Measurements from ENCODE around the gene ACLY.

- TF ChIP-seq YY1 (IDR thresholded peaks at IDR 0.05; ENCODE audit: low read depth, low read length) (no peak), SMC3 (IDR thresholded peaks at IDR 0.05; ENCODE audit: borderline replicate concordance, low read length) (no peak), POLR2A (IDR thresholded peaks at IDR 0.05; ENCODE audit: low read depth, low read length) (no peak), RAD21 (IDR thresholded peaks at IDR 0.05; ENCODE audit: insufficient read depth, low read depth, low read length) (no peak), IRF5 (IDR thresholded peaks at IDR 0.05; ENCODE audit: borderline replicate concordance) (no peak), CHD1 (IDR thresholded peaks at IDR 0.05; ENCODE audit: low read depth, low read length) (no peak), CTCF (IDR thresholded peaks at IDR 0.05 in 2 of 3, conservative IDR thresholded peaks at IDR 0.05 in 1 of 3; ENCODE audit: control insufficient read depth in 2 of 3, extremely low read depth in 1 of 3, insufficient read depth in 1 of 3, low read depth in 3 of 3, low read length in 3 of 3) (no peak)
- TF ChIP-seq, protein P1, sequence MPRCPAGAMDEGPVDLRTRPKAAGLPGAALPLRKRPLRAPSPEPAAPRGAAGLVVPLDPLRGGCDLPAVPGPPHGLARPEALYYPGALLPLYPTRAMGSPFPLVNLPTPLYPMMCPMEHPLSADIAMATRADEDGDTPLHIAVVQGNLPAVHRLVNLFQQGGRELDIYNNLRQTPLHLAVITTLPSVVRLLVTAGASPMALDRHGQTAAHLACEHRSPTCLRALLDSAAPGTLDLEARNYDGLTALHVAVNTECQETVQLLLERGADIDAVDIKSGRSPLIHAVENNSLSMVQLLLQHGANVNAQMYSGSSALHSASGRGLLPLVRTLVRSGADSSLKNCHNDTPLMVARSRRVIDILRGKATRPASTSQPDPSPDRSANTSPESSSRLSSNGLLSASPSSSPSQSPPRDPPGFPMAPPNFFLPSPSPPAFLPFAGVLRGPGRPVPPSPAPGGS (IDR thresholded peaks at IDR 0.05; ENCODE audit: borderline replicate concordance, insufficient read depth, low read depth, low read length, poor library complexity, severe bottlenecking): no peak
Observed at GRCh38 chr17:41932816-41933389, 14.2 kb upstream of the ACLY start.

All from GM12878 (cell line).